Stimulated activated CD4-positive, alpha-beta T cell treated with anti-CD3 and anti-CD28 coated beads, Interleukin-4, amount 100 ng/mL, for 4 hours (primary cell): ENCODE data around the gene CHD9NB.

ENCODE experiments used
- DNase-seq, 2 experiments: peaks; one replicate each; pipeline ENCODE4 v3.0.0-alpha.2; 2020

The CHD9NB gene

DNA sequence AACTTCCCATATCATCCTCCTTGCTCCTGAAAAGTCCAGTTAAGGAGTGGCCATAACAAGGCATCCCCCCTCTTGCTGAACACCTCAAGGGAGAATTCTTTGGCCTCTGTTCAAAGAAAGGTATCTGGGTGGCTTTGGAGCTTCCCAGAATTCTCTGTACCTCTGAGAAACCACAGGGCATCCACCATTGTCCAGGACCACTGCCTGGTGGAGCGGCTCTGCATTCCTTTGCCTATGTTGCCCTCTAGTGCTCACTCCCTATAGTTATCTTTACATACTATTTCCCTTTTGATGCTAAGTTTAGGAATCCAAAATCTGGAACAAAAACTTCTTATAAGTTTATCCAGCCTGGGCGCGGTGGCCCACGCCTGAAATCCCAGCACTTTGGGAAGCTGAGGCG is 30.3 kb downstream of the CHD9NB start:
- no peak for DNase-seq

DNA sequence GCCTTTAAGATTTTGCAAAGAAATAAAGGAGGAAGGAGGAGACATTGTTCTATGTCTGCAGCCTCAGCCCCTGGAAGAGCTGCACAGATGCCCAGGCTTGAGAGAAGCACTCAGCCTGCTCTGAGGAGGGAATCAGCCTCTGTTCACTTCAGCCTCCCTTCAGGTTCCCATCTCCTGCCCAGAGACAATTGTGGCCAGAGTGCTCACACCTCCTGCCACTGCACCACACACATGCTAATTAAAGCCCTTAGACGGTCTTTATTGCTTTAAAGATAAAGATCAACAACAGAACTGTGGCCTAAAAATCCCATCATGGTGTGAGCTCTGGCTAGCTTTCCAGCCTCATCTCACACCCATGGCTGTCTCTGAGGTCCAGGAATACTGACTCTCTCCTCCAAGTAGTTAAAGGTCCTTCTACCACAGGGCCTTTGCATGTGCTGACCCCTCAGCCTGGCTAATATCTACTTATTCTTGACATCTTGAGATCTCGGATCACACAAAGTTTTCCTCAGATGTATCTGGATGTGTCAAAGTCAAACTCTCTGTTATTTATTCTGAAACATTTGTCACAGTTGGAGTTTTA is 33.8 kb downstream of the CHD9NB start:
- no peak for DNase-seq

DNA sequence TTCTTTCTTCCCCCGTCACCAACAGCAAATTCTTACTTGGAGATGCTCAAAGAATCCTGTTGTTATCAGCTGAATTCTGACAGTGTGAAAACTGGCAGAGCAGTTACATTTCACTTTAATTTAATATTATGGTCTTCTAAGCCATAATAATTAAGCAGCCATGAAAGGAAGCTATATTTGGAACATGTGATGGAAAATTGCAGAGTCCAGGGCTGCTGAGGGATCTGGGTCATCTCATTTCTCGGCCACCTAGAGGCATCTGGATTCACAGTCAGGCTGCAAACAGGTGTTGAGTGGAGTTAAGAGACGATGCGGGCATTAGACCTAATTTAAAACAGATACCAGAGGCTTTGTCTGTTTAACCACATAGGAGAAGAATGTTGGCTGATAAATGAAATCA is 38.4 kb downstream of the CHD9NB start:
- DNase-seq: no peak

DNA sequence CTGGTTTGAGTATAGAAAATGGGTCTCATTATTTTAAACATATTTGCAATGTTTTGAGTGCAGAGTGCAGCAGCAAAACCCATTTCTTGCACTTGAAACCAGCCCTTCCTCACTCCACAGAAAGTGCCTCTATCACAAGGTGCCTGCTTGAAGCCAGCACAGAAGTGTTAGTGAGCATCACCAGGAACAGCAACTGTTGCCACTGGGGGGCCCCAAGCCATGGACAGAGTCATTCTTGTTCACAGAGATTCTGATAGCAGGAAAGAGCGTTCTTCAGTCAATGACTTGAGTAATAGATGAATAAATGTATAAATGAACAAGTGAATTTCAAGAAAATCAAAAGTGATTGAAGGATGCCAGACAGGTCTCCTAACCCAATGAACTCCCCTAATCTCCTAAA is 45.6 kb downstream of the CHD9NB start:
- DNase-seq: no peak

DNA sequence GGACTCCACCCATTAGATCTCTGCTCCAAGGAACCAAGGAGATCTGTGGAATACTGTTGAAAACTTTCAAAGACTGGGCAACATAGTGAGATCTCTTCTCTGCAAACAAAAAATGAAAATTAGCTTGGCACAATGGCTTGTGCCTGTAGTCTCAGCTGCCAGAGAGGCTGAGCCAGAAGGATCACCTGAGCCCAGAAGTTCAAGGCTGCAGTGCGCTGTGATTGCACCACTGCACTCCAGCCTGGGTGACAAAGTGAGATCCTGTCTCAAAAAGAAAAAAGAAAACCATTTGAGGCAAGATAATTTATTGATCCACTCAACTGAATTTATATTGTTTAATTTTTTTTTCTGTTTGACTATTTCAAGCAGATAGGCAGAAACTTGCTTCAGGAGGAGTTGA is 54.8 kb downstream of the CHD9NB start:
- DNase-seq: no peak

DNA sequence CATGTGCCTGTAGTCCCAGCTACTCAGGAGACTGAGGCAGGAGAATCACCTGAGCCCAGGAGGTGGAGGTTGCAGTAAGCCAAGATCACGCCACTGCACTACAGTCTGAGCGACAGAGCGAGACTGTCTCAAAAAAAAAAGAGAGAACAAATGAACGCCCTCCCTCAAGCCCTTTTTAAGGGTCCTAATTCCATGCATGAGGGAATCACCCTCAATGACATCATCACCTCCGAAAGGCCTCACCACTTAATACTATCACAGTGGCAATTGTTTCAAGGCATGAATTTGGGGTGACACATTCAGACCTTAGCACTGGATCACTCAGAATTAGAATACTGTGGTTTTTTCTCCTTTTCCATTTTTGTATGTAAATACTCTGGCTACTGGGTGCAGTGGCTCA is 57.8 kb downstream of the CHD9NB start:
- no peak for DNase-seq

DNA sequence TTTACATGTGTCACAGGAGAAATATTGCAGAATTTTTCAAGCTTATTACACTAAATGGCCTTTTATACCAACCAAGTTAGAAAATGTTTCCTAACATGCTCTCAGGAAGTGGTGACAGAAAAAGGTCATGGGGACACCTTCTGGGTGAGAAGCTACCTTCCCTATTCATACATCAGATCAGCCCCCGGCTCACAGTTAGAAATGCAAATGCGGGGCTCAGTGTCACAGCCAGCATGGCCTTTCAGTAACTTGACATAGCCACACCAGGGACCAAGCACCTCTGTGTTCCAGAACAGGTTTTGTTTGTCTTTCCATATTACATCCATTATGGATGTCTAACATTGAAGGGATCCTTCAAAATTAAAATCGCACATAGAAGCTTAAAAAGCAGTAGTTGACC is 59.5 kb downstream of the CHD9NB start:
- no peak for DNase-seq

DNA sequence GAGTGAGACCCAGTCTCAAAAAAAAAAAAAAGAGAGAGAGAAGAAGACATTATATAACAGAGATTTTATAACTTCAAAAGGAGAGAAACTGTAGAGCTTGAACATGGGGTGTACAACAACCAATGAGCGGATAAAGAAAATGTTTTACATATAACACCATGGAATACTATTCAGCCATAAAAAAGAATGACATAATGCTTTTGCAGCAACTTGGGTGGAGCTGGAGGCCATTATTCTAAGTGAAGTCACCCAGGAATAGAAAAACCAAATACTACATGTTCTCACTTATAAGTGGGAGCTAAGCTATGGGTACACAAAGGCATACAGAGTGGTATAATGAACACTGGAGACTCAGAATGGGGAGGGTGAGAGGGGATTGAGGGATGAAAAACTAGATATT is 61.1 kb downstream of the CHD9NB start:
- no peak for DNase-seq
